BJ (cell line): ENCODE results near the gene LRP6. TPM values are rescaled to one million over a fixed set of nuclear protein-coding genes. Genes with fewer than 3 reads are reported as not detected.

ENCODE experiments used
- CTCF ChIA-PET: fragments of 350-600 bp; formaldehyde crosslinking; extraction: SDS; loops from one replicate; lab custom pipeline; 2021; ENCODE audit warnings: antibody characterized with exemption, inconsistent platforms; lab: Yijun Ruan, JAX
- POLR2A ChIA-PET: fragments of 300-600 bp; sonication (Branson Sonifier 250); formaldehyde crosslinking; extraction: SDS; loops from one replicate; lab custom pipeline; 2021; ENCODE audit warnings: antibody characterized with exemption; lab: Charles Lee
- DNase-seq: peaks from one replicate; pipeline ENCODE4 v3.0.0-alpha.2; 2011; ENCODE audit warnings: low read depth
- H3K27me3 ChIP-seq: 2 replicates; pipeline ENCODE4 v1.6.0; 2011; ENCODE audit warnings: low read length; ENCODE audit not compliant: control insufficient read depth, insufficient read depth
- H3K36me3 ChIP-seq: 2 replicates; pipeline ENCODE4 v1.5.1; 2011; ENCODE audit warnings: low read length; ENCODE audit not compliant: control insufficient read depth, insufficient read depth
- H3K4me3 ChIP-seq: 2 replicates; pipeline ENCODE4 v1.5.1; 2011; ENCODE audit warnings: low read depth, mild to moderate bottlenecking, control low read depth, low read length
- CTCF ChIP-seq: IDR thresholded peaks from 2 replicates; pipeline ENCODE4 v1.5.1; 2011; ENCODE audit warnings: low read depth, mild to moderate bottlenecking, control low read depth, inconsistent platforms, low read length, moderate library complexity; ENCODE audit not compliant: insufficient read depth
- polyA plus RNA-seq: library from polyadenylated mRNA; depleted of rRNA; stranded (reverse); fragments of >200 nt; gene quantifications from 2 replicates; pipeline ENCODE4 v1.2.3, GENCODE V29; 2011

LRP6 gene
- polyA plus RNA-seq, 1 experiment, result 28.9 TPM

- POLR2A ChIA-PET, result no interaction called here
These were observed 34.3 kb upstream of the LRP6 start for GRCh38 chr12:12301122-12301521.

GRCh38 chr12:12297201-12297830 lies 30.5 kb upstream of the LRP6 start:
- H3K36me3 ChIP-seq, result no peaks in the 10 kb centered on the region
- no peak overlapping the region for H3K4me3 ChIP-seq
- ChIA-PET CTCF (interaction anchor here (0.7 to 1.2 kb wide), 2 partner anchors 11 to 627 kb away, joined by 4 to 5 read pairs; no protein-coding TSS in a partner anchor), POLR2A (no interaction called here)
- no peak for TF ChIP-seq CTCF
- peaks cover 2% of the 10 kb centered on the region; the same call in 1 of the 2 replicates for H3K27me3 ChIP-seq
- no peak for DNase-seq

More at GRCh38 chr12:12301122-12301521, 34.3 kb upstream of the LRP6 start:
- DNase-seq, result no peak
- no peak for TF ChIP-seq CTCF
- Histone ChIP-seq H3K36me3 (no peaks in the 10 kb centered on the region), H3K4me3 (no peak overlapping the region), H3K27me3 (peaks cover 2% of the 10 kb centered on the region; the same call in 1 of the 2 replicates)
- CTCF ChIA-PET, result interaction anchor here (0.9 kb wide), 1 partner anchor 184 kb away, joined by 3 read pairs; no protein-coding TSS in a partner anchor

GRCh38 chr12:12294215-12295005 lies 27.6 kb upstream of the LRP6 start:
- ChIA-PET POLR2A (no interaction called here), CTCF (no interaction called here)
- no peak for DNase-seq
- Histone ChIP-seq H3K36me3 (no peaks in the 10 kb centered on the region), H3K27me3 (peaks cover 2% of the 10 kb centered on the region; the same call in 1 of the 2 replicates), H3K4me3 (no peak overlapping the region)
- TF ChIP-seq CTCF, result no peak

GRCh38 chr12:12290206-12290605 lies 23.4 kb upstream of the LRP6 start:
- TF ChIP-seq CTCF, result no peak
- CTCF ChIA-PET, result no interaction called here
- H3K36me3 ChIP-seq, result no peaks in the 10 kb centered on the region

GRCh38 chr12:12286441-12286840 lies 19.6 kb upstream of the LRP6 start:
- POLR2A ChIA-PET, result no interaction called here
- H3K36me3 ChIP-seq, result no peaks in the 10 kb centered on the region
- no peak for TF ChIP-seq CTCF
- no peaks in the 10 kb centered on the region; the same call in 1 of the 2 replicates for H3K27me3 ChIP-seq
- no peak for DNase-seq
- CTCF ChIA-PET, result interaction anchor here (0.8 kb wide), 1 partner anchor 19 kb away, joined by 4 read pairs; no protein-coding TSS in a partner anchor
- no peak overlapping the region for H3K4me3 ChIP-seq

More at GRCh38 chr12:12290206-12290605, 23.4 kb upstream of the LRP6 start:
- Histone ChIP-seq H3K27me3 (no peaks in the 10 kb centered on the region; the same call in 1 of the 2 replicates), H3K4me3 (no peak overlapping the region)
- POLR2A ChIA-PET, result no interaction called here
- no peak for DNase-seq
